ENCODE measurements around the gene GPHN. TPM values are rescaled to one million over a fixed set of nuclear protein-coding genes. Genes with fewer than 3 reads are reported as not detected.

GPHN gene
- total RNA-seq, 1 donor from 2014 or later = 27.0 TPM

DNA sequence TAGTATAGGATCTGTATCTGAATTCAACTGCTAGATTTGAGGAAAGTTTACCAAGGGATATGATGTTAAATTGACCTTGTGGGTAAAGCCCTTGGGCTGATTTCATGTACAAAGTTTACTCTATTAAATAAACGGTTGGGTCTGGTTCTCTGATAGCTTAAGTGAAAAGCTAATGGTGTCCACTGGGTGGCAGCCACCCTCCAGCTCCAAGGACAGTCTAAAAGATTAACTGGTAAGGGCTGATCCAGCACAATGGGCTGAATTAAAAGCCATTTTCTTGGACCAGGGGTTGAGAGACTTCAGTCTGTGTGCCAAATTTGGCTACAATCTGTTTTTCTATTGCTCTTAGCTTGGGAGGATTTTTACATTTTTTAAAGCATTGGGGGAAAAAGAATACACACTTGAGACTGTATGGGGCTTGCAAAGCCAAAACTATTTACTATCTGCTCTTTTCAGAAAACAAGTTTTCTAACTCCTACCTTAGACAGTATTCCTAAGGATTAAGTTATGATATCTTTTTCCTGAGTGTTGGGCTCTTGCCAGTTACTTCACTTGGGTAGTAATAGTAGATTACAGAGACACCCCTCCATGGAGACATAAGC is 116.5 kb downstream of the GPHN start:
- Histone ChIP-seq H3K27me3 (ENCODE audit: low read depth) (no peaks in the 10 kb centered on the region), H3K36me3 (no peaks in the 10 kb centered on the region), H3K4me3 (no peak overlapping the region), H3K27ac (no peak overlapping the region), H3K9me3 (no peaks in the 10 kb centered on the region), H3K4me1 (no peaks in the 10 kb centered on the region)
- intact Hi-C loops (cut with DNase I) = no loop called here
- peak; percentile 83 to 88 for ATAC-seq
- TF ChIP-seq, protein P1, sequence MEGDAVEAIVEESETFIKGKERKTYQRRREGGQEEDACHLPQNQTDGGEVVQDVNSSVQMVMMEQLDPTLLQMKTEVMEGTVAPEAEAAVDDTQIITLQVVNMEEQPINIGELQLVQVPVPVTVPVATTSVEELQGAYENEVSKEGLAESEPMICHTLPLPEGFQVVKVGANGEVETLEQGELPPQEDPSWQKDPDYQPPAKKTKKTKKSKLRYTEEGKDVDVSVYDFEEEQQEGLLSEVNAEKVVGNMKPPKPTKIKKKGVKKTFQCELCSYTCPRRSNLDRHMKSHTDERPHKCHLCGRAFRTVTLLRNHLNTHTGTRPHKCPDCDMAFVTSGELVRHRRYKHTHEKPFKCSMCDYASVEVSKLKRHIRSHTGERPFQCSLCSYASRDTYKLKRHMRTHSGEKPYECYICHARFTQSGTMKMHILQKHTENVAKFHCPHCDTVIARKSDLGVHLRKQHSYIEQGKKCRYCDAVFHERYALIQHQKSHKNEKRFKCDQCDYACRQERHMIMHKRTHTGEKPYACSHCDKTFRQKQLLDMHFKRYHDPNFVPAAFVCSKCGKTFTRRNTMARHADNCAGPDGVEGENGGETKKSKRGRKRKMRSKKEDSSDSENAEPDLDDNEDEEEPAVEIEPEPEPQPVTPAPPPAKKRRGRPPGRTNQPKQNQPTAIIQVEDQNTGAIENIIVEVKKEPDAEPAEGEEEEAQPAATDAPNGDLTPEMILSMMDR (IDR thresholded peaks at IDR 0.05) = peak; percentile 57
- DNase-seq = no peak

DNA sequence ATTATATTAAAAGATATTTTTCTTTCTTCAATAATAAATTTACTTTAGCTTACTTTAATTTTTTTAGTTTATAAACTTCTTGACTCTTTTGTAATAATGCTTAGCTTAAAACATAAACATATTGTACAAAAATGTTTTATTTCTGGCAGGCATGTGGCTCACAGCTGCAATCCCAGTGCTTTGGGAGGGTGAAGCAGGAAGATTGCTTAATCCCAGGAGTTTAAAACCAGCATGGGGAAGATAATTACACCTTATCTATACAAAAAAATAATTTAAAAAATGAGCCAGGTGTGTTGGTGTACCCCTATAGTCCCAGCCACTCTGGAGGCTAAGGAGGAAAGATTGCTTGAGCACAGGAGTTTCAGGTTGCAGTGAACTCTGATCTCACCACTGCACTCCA is 120.7 kb downstream of the GPHN start:
- TF ChIP-seq, protein P1 (IDR thresholded peaks at IDR 0.05) = no peak
- Histone ChIP-seq H3K4me1 (no peaks in the 10 kb centered on the region), H3K27ac (no peak overlapping the region), H3K36me3 (no peaks in the 10 kb centered on the region), H3K4me3 (no peak overlapping the region), H3K27me3 (ENCODE audit: low read depth) (no peaks in the 10 kb centered on the region), H3K9me3 (no peaks in the 10 kb centered on the region)
- intact Hi-C loops (cut with DNase I) = no loop called here
- ATAC-seq (no peak), DNase-seq (no peak)

DNA sequence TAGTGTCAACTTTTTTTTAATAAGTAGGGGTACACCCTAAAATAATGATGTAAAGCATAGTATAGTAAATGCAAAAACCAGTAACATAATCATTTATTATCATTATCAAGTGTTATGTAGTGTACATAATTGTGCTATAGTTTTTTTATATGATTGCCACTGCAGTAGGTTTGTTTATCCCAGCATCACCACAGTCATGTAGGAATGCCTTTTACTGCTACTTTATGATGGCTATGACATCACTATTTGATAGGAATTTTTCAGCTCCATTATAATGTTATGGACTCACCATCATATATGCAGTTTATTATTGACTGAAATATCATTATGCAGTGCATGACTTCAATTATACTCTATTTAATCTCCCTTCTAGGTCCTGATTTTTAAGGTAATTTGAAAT is 121.6 kb downstream of the GPHN start:
- Histone ChIP-seq H3K4me3 (no peak overlapping the region), H3K27me3 (ENCODE audit: low read depth) (no peaks in the 10 kb centered on the region), H3K9me3 (no peaks in the 10 kb centered on the region), H3K4me1 (no peaks in the 10 kb centered on the region), H3K36me3 (no peaks in the 10 kb centered on the region), H3K27ac (no peak overlapping the region)
- TF ChIP-seq, protein P1 (IDR thresholded peaks at IDR 0.05) = no peak
- ATAC-seq (no peak), DNase-seq (no peak)
- intact Hi-C loops (cut with DNase I) = no loop called here

DNA sequence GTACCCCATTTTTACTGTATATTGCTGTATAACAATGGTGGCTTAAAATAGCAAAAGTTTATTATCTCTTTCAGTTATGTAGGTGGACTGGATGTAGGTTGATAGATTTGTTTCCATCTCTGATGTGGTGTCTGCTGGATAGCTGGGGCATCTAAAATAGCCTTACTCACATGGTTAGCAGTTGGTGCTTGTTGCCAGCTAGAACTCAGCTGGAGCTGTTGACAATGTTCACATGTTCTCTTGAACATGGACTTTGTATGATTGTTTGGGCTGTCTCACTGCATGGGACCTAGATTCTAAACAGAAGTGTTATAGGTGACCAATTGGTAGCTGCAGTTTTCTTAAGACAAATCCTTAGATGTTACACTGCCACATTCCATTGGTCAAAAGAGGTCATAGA is 126.9 kb downstream of the GPHN start:
- TF ChIP-seq, protein P1 (IDR thresholded peaks at IDR 0.05) = no peak
- Histone ChIP-seq H3K4me3 (no peak overlapping the region), H3K27me3 (ENCODE audit: low read depth) (no peaks in the 10 kb centered on the region), H3K27ac (no peak overlapping the region), H3K36me3 (no peaks in the 10 kb centered on the region), H3K9me3 (no peaks in the 10 kb centered on the region), H3K4me1 (no peaks in the 10 kb centered on the region)
- intact Hi-C loops (cut with DNase I) = no loop called here
- ATAC-seq (no peak), DNase-seq (no peak)

DNA sequence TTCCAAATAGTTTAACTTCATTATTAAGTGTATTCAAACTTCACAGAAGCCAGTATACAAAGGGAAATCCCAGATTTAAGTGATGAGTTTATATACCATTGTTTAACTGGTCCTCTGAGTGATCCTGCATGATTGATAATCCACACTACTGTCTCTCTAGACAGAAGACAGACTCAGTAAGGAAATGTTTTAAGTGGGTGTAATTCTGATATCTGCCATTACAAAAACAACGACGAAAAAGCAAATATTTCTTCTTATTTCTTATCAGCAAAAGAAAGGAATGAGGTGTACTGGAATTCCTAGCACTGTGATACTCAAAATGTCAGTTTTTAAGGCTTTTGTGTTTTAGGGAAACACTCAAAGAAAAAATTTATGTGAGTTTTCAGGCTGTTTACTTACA is 127.5 kb downstream of the GPHN start:
- Histone ChIP-seq H3K4me1 (no peaks in the 10 kb centered on the region), H3K36me3 (no peaks in the 10 kb centered on the region), H3K4me3 (no peak overlapping the region), H3K27ac (no peak overlapping the region), H3K9me3 (no peaks in the 10 kb centered on the region), H3K27me3 (ENCODE audit: low read depth) (no peaks in the 10 kb centered on the region)
- DNase-seq (no peak), ATAC-seq (no peak)
- TF ChIP-seq, protein P1 (IDR thresholded peaks at IDR 0.05) = no peak
- intact Hi-C loops (cut with DNase I) = no loop called here

Measured in lower lobe of right lung (tissue), 2 donors.